SK-MEL-5 (cell line): ENCODE measurements around the gene RFX7. TPM values are rescaled to one million over a fixed set of nuclear protein-coding genes. Genes with fewer than 3 reads are reported as not detected.
"Not testable (repeated sequence)": the region's sequence is repeated elsewhere in the genome, so short reads cannot be mapped to it uniquely, and the experiment has no call there.

Source experiments
- DNase-seq: peaks from one replicate; pipeline ENCODE4 v3.0.0-alpha.2; 2016; ENCODE audit warnings: low read depth, low spot score
- in situ Hi-C: cut with HindIII; loops from 2 replicates; pipeline ENCODE4 v1.10.0; 2016; ENCODE audit warnings: low sequenced_read_pairs, high pct_unique_total_duplicates, low pct_unique_long_range_greater_than_20kb
- polyA plus RNA-seq, 2 experiments: library from polyadenylated mRNA; depleted of rRNA; stranded (reverse); fragments of >200 nt; gene quantifications; 2 replicates each; pipeline ENCODE4 v1.2.3, GENCODE V29; 2015
- total RNA-seq: library from RNA; depleted of rRNA; stranded (reverse); fragments of >200 nt; shearing (Covaris generic); gene quantifications from 2 replicates; pipeline ENCODE4 v1.2.3, GENCODE V29; 2014; rRNA removed

The RFX7 gene
- 5.0 and 5.1 TPM in 2 replicates for total RNA-seq
- 5.2 and 8.4 TPM in 2 replicates for polyA plus RNA-seq (2015; cell fraction: cytosol; rRNA removed)
- 16.8 and 19.9 TPM in 2 replicates for polyA plus RNA-seq (2015; cell fraction: nucleus; rRNA removed)

- in situ Hi-C loops, result no loop called here
Measured at GRCh38 chr15:56243163-56244037, at the start of gene RFX7. Gene RFX7 (minus strand): TSS chr15:56243879. CDS start chr15:56243285, 594 bp downstream.

GRCh38 chr15:56292546-56293316, 49.1 kb upstream of the RFX7 start:
- DNase-seq, result no peak
- in situ Hi-C loops, result no loop called here

More at GRCh38 chr15:56243163-56244037, at the start of gene RFX7:
- peak; percentile 72 for DNase-seq

GRCh38 chr15:56291741-56292140, 48.1 kb upstream of the RFX7 start:
- DNase-seq, result no peak
- in situ Hi-C loops, result no loop called here

GRCh38 chr15:56286213-56286612, 42.5 kb upstream of the RFX7 start:
- DNase-seq, result peak; percentile 27
- in situ Hi-C loops, result no loop called here

- no peak for DNase-seq
- in situ Hi-C loops, result no loop called here
Measured at GRCh38 chr15:56281145-56281544, 37.5 kb upstream of the RFX7 start.

- in situ Hi-C loops, result no loop called here
- DNase-seq, result no peak
Measured at GRCh38 chr15:56273724-56274123, 30.0 kb upstream of the RFX7 start.

- in situ Hi-C loops, result no loop called here
- no peak for DNase-seq
Measured at GRCh38 chr15:56272454-56272853, 28.8 kb upstream of the RFX7 start.

- in situ Hi-C loops, result not testable (repeated sequence)
Measured at GRCh38 chr15:56266465-56266864, 22.8 kb upstream of the RFX7 start.

GRCh38 chr15:56261854-56262509, 18.3 kb upstream of the RFX7 start:
- in situ Hi-C loops, result no loop called here
- DNase-seq, result no peak

More at GRCh38 chr15:56266465-56266864, 22.8 kb upstream of the RFX7 start:
- DNase-seq, result not testable (repeated sequence)

GRCh38 chr15:56257306-56257705, 13.6 kb upstream of the RFX7 start:
- DNase-seq, in situ Hi-C loops: not testable (repeated sequence)

GRCh38 chr15:56254265-56254664, 10.6 kb upstream of the RFX7 start:
- in situ Hi-C loops, result no loop called here
- no peak for DNase-seq

- DNase-seq, result no peak
- in situ Hi-C loops, result no loop called here
Measured at GRCh38 chr15:56252386-56252785, 8.7 kb upstream of the RFX7 start.

GRCh38 chr15:56251315-56252095, 7.8 kb upstream of the RFX7 start:
- in situ Hi-C loops, result no loop called here
- no peak for DNase-seq

GRCh38 chr15:56250626-56251025, 6.9 kb upstream of the RFX7 start:
- DNase-seq, result no peak
- in situ Hi-C loops, result no loop called here

GRCh38 chr15:56249092-56249491, 5.4 kb upstream of the RFX7 start:
- in situ Hi-C loops, result no loop called here
- DNase-seq, result peak; percentile 81

- in situ Hi-C loops, result no loop called here
- no peak for DNase-seq
Measured at GRCh38 chr15:56248311-56248992, 4.8 kb upstream of the RFX7 start.

GRCh38 chr15:56247266-56247665, 3.6 kb upstream of the RFX7 start:
- in situ Hi-C loops, result no loop called here
- DNase-seq, result no peak
